Endometrial microvascular endothelial cells (primary cell): ENCODE data around the gene ARHGAP9. TPM values are rescaled to one million over a fixed set of nuclear protein-coding genes. Genes with fewer than 3 reads are reported as not detected.

Experiments used
- in situ Hi-C: cut with HindIII; loops from 2 replicates; pipeline ENCODE4 v1.10.0; 2017; ENCODE audit warnings: low sequenced_read_pairs, low pct_unique_long_range_greater_than_20kb; ENCODE audit errors: inconsistent ontology term
- total RNA-seq: library from RNA; depleted of rRNA; stranded (reverse); fragments of >200 nt; gene quantifications from one replicate; pipeline ENCODE4 v1.2.3, GENCODE V29; 2015; ENCODE audit errors: inconsistent ontology term

ARHGAP9 gene
- total RNA-seq, 1 donor from 2014 or later, result not detected

DNA sequence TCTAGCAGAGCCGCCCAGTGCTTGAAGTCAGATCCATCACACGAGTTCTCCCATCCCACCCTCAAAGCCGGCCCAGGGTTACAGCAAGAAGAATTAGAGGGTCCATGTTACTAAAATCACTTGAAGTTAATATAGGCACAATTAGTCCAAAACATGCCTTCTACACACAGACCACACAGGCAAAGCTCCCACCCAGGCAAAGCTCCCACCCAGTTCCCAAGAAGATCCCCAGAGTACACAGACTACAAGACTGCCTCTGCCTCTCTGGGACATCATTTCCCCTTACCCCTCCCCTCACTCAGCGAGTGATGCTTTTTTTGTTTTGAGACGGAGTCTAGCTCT is 16.8 kb downstream of the ARHGAP9 start:
- in situ Hi-C loops, result no loop called here

DNA sequence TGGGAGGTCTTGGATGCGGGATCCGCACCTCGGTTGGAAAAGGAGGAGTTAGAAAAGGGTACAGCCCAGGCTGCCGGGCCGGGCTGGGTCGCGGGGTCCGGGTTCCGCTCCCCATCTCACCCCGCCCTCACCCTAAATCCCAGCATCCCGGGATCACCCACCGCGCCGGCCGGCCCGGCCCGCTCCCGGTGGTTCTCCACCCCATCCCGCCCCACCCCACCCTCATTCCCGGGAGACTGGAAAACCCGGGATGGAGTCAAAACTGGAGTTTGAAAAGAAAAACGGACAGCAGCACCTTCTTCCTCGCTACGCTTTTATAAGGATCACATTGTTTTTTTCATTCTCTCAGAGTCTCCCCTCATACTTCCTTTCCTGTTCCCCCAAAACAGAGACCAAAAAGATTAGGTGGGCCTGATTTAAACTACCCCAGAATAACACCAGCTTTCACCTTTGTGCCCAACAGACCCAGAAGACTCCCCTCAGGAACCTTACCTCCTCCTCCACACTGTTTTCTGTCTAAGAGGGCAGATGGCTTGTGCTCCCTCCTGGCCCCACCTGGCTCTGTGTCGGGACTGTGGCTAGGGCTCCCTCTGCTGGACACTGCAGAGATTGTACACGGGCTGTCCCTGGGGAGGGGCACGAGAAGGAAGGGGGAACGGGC is 17.3 kb downstream of the ARHGAP9 start:
- in situ Hi-C loops, result no loop called here

DNA sequence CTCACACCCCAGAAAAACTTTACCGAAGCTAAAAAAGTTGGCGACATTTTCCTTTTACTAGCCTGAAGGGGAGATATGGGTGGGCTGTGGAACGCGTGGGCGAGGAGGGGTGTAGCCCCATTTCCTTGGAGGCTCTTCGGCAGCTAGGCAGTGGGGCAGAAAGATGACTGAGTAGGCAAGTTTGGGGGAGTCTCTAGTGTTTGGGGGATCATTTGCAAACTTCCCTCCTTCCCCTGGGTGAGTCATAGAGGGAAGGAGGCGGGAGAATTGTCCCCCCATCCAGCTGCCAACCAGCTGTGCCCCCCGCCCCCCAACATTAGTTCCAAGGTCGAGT is 17.8 kb downstream of the ARHGAP9 start:
- in situ Hi-C loops, result no loop called here

DNA sequence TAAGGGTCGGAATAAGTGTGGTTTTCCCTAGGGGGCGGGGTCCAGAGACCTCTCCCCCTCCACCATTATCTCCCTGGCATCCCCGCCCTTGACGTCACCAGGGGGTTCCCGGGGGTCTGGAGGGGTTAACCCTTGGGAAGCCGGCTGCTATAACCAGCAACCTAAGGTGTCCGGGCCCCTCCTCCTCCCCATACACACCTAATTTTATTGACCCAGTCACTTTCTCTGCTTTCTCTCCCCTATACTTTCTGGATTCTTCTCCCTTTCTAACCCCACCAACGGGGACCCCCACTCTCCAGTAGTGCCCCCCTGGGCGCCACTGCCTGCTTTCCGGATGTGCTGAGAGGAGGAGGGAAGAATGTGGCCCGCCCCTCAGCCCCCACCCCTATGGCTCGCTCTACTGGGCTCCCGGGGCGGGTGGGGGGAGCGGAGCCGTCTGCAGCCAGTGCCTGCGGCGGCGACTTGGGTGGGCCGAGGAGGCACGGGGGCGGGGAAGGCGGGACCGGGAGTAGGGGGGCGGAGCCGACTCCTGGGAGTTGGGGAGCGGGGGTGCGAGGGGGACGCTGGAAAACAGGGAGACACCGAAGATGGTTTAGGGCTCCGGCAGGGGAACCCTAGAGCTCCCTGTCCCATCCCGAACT is 18.3 kb downstream of the ARHGAP9 start:
- in situ Hi-C loops, result no loop called here

DNA sequence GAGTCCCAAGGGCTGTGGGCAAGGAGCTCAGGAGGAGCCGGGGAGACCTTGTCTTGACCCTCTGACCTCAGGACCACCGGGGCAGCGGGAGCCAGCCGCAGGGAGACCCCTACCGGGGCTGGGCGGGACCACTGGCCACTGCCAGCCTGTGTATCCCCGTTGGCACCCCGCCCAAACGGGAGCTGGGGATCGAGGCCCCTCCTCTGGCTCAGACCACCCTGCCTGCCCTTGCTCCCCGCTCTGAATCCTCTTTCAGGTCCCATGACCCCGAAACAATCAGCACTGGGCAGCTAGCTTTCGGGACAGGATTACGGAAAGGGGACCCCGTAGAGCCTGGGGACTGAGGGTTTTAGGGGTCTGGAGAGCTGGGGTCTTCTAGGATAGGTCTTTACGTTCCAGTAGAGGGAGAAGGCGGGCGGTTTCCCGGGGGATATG is 18.8 kb downstream of the ARHGAP9 start:
- in situ Hi-C loops, result no loop called here

DNA sequence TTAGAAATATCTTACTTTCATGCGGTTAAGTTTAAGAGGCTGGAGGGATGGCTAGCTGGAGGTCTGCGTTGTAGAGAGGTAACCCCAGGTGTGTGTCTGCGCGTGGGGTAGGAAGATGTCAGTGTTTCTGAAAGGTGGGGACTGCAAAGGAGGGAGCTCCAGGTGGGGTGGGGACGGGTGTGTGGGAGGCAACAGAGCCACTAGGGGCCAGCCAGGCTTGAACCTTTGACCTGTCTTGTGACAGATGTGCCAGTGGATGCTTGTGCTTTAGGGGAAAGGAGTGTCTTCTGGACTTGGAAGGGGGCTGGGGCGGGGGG is 19.2 kb downstream of the ARHGAP9 start:
- in situ Hi-C loops, result no loop called here

DNA sequence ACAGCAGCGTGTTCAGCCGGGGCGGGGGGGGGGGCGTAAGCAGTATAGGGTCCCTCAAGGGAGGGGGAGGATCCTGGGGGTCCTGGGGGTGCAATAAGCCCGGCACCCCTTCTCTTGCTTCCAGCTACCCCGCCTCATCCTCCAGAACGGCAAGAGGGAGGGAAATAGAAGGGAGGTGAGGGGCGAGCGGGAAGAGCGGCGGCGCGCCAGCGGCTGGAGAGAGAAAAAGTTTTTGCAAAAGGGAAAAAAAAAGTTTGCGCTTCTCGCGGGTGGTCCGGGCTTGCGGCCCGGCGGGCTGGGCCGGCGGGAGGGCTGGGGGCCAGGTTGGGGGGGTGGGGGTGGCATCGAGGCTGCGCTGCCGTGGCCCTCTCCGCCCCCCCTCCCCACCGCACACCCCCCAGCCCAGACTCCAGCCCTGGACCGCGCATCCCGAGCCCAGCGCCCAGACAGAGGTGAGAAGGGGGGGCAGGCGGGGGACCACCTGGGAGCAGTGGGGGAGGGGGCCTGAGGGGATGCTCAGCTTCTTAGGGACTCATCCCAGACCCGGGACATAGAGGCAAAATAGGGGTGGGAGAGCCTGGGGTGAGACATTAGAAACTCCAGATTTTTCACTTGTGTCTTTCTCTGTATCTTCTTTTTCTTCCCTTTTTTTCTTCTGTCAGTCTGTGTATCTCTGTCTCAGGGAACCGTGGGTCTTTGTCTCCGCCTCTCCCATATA is 19.8 kb downstream of the ARHGAP9 start, which contains the start of gene GLI1:
GLI1 (plus strand) TSS at position 36 of the 718 bp plus-strand sequence. CDS start 3,907 bp downstream, outside the sequence.
- in situ Hi-C loops, result no loop called here

DNA sequence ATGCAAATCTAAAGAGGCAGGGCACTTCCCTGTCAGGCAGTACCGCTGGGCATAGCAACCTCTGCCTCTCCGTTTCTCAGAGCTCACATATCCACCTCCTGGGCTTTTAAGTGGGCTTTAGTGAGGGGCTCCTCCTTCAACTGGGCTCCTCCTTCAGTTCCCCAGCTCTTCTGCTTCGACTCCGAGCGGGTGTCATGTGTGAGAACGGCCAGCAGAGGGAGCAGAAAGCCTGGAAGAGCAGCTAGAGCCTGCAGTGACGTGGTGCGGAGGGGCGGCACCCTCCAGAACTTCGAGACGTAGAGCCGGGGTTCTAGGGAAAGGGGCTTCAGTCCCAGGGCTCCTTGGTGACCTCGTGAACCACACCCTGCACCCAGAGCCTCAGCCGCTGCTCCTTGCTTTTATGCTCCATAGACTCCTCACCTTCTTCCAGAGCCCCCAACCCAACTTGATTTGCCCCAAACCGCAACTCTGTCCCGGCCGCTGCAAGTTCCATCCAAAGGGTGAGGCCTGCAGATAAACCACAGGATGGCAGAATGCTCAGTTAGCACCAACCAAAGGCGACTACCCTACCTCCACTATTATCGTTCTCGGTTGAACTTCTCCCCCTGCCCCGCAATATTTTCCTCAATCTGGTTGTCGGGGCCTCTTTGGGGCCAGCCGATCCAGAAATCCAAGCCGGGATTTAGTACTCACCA is 20.5 kb downstream of the ARHGAP9 start:
- in situ Hi-C loops, result no loop called here

DNA sequence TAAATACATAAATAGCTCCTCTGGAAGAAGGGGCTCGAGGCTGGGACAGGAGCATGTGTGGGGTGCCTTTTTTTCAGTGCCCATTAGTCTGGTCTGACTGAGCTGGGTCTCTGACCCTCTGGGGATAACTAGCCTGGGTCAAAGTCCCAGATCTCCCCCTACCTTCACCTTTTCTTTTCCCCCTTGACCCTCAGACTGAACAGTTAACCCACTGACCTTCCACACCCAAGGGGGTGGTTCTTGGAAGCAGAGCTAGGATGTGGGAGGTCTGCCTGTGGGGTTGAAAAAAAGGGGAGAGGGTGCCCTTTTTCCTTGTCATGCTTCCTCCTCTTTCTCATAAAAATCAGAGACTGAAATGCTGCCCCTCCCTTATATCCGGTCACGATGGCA is 21.0 kb downstream of the ARHGAP9 start:
- in situ Hi-C loops, result no loop called here

DNA sequence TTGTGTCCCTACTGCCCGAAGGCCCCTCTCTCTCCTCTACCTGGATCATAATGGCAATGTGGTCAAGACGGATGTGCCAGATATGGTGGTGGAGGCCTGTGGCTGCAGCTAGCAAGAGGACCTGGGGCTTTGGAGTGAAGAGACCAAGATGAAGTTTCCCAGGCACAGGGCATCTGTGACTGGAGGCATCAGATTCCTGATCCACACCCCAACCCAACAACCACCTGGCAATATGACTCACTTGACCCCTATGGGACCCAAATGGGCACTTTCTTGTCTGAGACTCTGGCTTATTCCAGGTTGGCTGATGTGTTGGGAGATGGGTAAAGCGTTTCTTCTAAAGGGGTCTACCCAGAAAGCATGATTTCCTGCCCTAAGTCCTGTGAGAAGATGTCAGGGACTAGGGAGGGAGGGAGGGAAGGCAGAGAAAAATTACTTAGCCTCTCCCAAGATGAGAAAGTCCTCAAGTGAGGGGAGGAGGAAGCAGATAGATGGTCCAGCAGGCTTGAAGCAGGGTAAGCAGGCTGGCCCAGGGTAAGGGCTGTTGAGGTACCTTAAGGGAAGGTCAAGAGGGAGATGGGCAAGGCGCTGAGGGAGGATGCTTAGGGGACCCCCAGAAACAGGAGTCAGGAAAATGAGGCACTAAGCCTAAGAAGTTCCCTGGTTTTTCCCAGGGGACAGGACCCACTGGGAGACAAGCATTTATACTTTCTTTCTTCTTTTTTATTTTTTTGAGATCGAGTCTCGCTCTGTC is 22.8 kb downstream of the ARHGAP9 start:
- in situ Hi-C loops, result no loop called here

DNA sequence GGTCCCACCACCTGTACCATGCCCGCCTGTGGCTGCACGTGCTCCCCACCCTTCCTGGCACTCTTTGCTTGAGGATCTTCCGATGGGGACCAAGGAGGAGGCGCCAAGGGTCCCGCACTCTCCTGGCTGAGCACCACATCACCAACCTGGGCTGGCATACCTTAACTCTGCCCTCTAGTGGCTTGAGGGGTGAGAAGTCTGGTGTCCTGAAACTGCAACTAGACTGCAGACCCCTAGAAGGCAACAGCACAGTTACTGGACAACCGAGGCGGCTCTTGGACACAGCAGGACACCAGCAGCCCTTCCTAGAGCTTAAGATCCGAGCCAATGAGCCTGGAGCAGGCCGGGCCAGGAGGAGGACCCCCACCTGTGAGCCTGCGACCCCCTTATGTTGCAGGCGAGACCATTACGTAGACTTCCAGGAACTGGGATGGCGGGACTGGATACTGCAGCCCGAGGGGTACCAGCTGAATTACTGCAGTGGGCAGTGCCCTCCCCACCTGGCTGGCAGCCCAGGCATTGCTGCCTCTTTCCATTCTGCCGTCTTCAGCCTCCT is 23.4 kb downstream of the ARHGAP9 start:
- in situ Hi-C loops, result no loop called here

DNA sequence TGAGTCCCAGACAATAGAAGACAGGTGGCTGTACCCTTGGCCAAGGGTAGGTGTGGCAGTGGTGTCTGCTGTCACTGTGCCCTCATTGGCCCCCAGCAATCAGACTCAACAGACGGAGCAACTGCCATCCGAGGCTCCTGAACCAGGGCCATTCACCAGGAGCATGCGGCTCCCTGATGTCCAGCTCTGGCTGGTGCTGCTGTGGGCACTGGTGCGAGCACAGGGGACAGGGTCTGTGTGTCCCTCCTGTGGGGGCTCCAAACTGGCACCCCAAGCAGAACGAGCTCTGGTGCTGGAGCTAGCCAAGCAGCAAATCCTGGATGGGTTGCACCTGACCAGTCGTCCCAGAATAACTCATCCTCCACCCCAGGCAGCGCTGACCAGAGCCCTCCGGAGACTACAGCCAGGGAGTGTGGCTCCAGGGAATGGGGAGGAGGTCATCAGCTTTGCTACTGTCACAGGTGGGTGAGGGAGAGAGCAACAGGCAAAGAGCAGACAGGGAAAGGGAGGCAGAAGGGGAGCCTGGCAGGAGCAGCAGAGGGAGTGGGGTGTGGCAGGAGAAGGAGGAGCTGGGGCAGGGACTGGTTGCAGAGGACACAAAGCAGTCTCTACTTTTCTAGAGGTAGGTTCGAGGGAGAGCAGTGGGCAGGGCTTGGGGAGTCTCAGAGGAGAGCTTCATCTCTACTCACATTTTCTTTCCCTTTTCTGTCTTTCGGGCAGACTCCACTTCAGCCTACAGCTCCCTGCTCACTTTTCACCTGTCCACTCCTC is 24.1 kb downstream of the ARHGAP9 start:
- in situ Hi-C loops, result no loop called here

DNA sequence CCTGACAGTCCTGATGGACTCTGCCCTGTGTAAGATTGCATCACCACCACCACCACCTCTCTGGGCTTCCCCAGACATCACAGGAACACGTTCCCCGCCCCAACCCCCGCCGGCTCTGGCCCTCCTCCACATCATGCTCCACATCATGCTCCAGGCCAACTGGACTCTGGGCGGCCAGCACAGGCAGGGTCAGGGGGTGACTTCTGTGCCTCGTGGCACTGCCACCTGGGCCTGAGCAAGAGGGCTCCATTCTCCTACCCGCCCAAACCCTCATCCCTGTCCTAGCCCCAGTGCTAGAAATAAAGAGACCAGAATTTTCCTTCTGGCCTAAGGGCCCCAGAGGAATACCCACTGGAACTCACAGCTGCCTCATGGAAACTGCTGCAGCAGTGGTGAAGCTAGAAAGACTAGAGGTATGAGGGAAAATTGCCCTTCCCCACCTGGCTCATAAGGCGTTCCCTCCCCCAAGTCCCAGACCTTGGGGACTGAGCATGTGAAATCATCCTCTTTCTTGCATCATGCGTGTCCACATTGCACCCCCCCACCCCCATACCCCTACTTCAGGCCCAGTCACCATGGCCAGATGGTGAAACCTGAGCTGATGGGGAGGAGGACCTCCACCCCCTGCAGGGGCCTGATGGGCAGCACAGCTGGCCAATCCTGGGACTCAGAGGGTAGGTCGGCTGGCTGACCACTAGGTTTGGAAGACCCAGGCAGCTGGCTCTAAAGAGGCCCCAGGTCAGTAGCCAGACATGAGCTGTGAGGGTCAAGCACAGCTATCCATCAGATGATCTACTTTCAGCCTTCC is 24.9 kb downstream of the ARHGAP9 start, which contains the start of gene INHBE:
INHBE (plus strand) TSS at position 742 of the 808 bp plus-strand sequence. CDS start 230 bp downstream, outside the sequence.
- in situ Hi-C loops, result no loop called here

DNA sequence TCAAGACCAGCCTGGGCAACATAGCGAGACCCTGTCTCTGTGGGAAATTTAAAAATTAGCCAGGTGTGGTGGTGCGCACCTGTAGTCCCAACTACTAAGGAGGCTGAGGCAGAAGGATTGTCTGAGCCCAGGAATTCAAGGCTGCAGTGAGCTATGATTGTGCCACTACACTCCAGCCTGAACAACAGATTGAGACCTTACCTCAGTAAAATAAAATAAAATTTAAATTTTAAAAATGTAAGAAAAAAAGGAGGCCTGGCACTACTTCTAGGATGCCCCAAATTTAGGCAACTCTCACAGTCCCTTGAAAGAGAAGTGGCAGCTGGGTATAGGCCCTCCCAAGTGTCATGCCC is 25.5 kb downstream of the ARHGAP9 start:
- in situ Hi-C loops, result no loop called here

DNA sequence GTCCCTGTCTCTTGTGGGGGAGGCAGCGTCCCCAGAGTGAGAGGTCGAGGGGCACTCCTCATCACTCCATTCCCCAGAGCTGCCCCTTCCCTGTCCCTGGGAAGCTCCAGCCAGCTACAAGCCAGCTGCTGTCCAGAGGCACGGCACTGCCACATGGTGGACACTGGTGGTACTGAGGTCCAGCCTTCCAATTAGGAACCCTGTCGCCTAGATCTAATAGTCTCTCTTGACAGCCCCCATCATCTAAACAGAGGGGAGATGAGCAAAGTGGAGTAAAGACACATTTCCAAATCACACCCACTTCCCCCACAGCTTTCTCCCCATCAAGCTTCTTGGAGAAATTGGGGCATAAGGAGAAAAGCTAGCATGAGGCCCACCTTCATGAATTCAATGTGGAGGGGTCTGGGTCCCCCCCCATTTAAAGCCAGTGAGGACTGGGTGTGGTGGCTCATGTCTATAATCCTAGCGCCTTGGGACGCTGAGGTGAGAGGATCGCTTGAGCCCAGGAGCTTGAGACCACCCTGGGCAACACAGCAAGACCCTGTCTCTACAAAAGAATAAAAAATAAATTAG is 26.6 kb downstream of the ARHGAP9 start:
- in situ Hi-C loops, result no loop called here

DNA sequence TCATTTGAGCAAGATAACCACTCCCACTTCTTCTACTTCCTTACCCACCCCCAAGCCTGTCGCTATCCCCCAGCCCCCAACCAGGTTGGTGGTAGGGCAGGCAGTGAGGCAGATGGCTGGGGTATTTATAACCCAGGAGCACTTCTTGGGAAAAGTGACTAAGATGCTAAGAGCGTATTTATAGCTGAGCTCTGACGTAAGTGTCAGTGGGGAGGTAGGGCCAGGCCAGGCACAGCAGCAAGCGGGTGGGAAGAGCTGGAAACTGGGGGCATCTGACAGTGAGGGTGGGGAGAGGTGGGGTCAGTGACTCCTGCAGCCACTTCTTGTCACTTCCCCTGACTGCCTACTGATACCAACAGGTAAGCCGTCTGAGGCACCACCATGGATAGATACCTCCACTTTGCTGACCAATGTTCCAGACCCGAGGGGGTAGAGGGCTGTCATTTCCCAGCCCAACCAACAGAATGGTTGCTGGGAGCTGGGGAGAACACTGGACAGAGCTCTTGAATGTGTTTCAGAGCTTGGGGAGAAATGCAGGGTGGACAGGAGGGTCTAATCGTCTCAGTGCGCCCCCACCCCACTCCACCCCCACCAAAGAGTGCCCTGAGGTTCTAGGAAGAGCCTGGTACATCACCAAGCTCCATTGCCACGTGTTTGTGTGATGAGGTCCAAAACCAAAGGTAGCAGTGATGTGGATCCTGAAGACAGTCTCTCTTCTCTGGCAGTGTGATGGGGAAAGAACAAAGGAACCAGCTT is 27.3 kb downstream of the ARHGAP9 start:
- in situ Hi-C loops, result no loop called here
